Hindlimb muscle (tissue), 1 donor: Measurements from ENCODE around the gene ANKRD44. TPM values are rescaled to one million over a fixed set of nuclear protein-coding genes. Genes with fewer than 3 reads are reported as not detected.
A peak's percentile ranks its signal among the peaks of the same experiment; 100 is the strongest.

Experiments
- DNase-seq: peaks from one replicate; pipeline ENCODE4 v3.0.0-alpha.2; 2013
- polyA plus RNA-seq: library from polyadenylated mRNA; unstranded; fragments of 120-200 nt; gene quantifications from one replicate; pipeline ENCODE4 v1.2.1, GENCODE V29; 2013; ENCODE audit not compliant: insufficient read length

The ANKRD44 gene
- polyA plus RNA-seq, 1 donor: 20.7 TPM

- no peak for DNase-seq
Measured at GRCh38 chr2:197236816-197237215, 73.8 kb downstream of the ANKRD44 start.

GRCh38 chr2:197236159-197236558, 74.4 kb downstream of the ANKRD44 start:
- no peak for DNase-seq

- no peak for DNase-seq
Measured at GRCh38 chr2:197235711-197236110, 74.9 kb downstream of the ANKRD44 start.

- DNase-seq: no peak
Measured at GRCh38 chr2:197234671-197235191, 75.8 kb downstream of the ANKRD44 start.

- DNase-seq: no peak
Measured at GRCh38 chr2:197233473-197233872, 77.1 kb downstream of the ANKRD44 start.

- no peak for DNase-seq
Measured at GRCh38 chr2:197232010-197232409, 78.6 kb downstream of the ANKRD44 start.

DNA sequence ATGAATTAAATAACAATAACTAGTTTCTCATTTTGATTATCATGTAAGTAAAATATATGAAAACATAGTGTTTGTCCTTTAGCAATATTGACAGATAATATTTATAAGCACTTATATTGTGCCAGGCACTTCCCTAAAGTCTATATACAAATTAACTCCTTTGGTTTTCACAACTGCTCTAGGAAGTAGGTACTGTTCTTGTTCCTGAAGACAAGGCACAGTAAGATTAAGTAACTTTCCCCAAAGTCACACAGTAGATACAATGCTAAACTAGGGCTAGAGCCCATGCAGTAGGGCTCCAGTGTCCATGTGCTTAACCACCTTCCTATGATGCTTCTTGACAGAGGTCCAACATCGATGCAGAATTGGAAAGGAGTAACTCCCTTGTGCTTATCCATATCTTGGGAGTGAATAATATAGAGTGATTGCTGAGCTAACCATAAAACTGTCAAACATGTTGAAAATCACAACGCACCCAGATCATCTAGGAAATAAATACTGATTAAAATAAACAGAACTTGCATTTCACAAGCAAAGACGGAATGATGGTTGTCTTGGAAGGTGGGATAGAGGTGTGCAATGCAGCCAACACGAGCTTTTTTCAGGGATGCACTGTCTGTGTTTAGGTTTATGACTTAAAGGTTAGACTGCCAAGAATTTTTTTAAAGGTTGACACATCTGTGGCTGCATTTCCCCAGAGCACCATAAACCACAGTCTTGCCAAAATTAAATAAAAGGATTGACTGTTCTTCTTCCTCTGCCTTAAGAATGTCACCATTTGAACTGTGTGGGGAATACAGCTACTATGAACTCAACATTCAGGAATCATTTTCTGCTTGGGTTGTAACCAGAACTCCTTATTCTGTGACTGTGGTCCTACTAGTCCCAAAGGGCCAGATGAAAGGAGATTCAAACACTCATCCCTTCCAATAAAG, 80.8 kb downstream of the ANKRD44 start:
- DNase-seq: no peak

GRCh38 chr2:197223451-197223850, 87.1 kb downstream of the ANKRD44 start:
- DNase-seq: no peak

DNA sequence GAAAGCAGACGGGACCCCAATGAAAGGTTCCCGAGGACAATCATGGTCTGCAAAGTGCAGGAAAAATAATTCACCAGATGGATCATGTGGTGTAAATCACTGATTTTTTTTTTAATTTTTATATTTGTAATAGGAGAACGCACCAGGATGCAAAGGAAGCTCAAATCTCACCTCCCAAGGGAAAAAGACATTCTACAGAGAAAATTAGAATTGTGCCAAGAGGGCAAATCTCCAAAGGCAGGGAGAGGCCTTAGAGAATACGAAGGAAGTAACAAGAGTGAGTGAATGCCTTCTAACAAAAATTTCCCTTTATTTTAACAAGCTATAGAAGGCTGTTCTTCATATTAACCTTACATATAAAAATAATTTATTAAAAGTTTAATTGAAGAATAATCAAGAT, 90.9 kb downstream of the ANKRD44 start:
- no peak for DNase-seq

GRCh38 chr2:197217541-197217940, 93.0 kb downstream of the ANKRD44 start:
- DNase-seq: no peak

DNA sequence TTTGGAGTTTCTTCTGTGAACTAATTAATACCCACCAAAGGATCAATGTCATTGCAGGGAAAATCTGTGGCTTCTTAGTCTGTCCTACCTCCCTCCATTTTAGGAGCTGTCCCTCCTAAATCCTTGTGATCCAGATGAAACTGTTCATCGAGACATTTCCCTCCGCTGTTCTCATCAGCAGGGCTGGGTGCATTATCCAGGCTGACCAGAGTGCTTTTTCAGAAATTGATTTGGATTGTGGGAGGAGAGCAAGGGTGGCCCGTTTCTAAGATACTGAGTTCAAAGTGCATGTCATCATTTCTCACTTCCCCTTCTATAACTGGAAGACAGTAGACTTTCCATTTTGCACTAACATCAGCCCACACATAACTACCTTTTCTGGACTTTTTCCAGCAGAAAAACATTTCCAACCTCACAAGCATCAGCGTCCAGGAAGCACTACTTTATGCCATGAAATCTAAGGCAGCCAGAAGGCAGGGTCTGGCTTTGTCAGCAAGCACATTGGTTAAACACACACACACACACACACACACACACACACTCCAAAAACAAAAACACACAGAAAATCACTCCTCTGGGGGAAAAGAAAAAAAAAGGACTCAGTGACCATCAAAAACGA, 94.1 kb downstream of the ANKRD44 start:
- peak; percentile 37 for DNase-seq

DNA sequence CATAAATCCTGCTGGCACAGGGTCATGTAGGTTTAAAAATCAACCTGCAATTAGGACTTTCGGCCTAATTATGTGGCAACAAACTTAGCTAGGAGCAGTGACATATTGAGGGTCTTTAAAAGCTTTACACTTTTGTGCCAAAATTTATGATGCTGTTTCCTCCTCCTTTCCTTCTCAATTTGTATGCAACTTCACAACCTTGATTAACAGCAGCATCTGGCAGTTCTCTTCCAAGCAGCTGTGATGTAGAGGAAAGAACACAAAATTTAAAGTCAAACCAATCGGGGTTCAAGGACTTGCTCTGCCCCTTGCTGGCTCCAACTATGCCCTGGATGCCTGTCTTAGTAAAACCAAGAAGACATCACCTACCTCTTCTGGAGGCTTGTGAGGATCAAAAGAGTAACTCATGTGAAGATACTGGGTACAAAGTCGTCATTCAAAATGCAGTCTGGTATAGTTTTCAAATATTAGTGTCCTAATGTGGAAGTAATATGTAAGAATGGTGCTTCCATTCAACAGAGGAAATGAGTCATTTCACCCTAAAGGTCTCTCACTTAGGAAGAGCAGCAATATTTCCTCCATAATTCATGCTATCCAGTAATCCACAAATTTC, 94.7 kb downstream of the ANKRD44 start:
- DNase-seq: no peak

DNA sequence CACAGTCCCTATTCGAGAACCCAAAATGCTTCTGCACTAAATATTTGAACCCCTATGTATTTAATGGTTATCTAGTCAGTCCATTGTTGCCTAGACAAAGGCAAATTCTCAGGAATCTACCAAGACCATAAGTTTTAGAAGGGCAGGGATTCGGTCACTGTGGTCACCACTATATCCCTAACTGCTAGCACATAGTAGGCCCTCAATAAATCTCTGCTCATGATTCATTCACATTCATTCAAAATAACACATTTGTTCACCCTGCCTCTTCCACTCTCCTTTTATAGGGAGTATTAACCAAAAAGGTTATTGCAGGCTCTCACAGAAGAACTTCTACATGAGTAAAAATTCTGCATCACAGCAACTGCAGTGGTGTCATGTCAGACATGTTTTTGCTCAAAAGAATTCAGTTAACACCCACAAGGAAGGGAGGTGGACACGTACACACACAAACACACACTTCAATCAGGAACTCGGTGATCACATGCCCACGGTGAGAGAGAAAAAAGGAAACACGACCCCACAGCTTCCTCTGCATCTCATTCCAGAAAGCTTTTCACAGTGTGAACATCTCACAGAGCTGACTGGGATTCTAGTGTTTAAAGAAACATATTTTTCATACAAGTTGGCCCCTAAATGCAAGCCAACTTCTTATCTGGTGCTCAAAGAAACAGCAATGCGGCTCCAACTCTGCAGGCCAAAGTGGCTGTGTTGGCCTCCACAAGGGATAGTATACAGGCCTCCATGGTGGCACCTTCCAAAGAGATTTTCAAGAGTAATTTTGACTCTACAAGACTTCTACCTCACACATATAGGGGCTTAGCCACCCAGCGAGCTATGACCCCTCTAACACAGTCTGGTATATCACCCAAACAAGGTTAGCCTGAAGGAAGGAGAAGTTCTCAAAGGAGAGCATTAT, 98.0 kb downstream of the ANKRD44 start:
- no peak for DNase-seq

- DNase-seq: no peak
Measured at GRCh38 chr2:197211881-197212342, 98.7 kb downstream of the ANKRD44 start.

DNA sequence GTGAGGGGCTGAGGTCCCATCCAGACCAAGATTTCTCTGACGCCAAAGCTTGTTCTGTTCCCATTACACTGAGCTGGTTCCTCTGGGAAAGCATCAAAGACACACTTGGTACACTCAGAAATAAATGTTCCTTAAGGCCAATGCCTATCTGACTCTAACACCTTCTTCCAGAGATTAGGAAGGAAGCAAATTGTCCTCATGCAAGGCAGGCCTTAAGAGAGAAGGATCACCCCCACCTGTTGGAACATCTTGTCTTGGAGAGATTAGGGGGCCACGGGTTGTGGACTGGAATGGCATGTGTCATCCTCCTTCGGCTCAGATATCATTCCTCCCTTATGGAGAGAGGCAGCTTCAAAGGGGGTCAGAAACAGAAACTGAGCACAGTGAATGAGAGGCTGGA, 100.2 kb downstream of the ANKRD44 start:
- DNase-seq: no peak

- DNase-seq: no peak
Measured at GRCh38 chr2:197209742-197210408, 100.7 kb downstream of the ANKRD44 start.

GRCh38 chr2:197209246-197209645, 101.3 kb downstream of the ANKRD44 start:
- DNase-seq: no peak

- DNase-seq: no peak
Measured at GRCh38 chr2:197208841-197209240, 101.7 kb downstream of the ANKRD44 start.

GRCh38 chr2:197208024-197208423, 102.6 kb downstream of the ANKRD44 start:
- DNase-seq: no peak

GRCh38 chr2:197207598-197207997, 103.0 kb downstream of the ANKRD44 start:
- no peak for DNase-seq

GRCh38 chr2:197207106-197207505, 103.5 kb downstream of the ANKRD44 start:
- DNase-seq: no peak
